ENCODE results near the gene LRBA.
"Not testable (repeated sequence)": the region's sequence is repeated elsewhere in the genome, so short reads cannot be mapped to it uniquely, and the experiment has no call there.

LRBA gene

DNA sequence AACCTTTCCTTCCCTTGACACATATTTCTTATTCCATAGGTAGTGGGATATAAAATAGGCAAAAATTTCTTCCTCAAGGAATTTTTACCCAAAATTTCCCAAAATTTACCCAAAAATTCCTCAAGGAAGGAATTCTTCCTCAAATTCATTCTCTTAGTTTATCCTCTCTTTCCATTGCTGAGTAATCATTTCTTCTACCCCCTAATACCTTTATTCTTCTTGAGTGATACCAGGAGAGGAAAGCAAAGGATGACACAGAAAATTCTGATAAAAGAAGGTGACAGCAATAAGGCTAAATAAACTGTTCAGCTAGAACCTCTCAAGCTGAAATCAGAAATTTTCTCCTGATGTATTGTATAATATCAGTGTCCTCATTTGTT, 624.6 kb downstream of the LRBA start:
- no peak overlapping the region for H3K4me3 ChIP-seq (ENCODE audit: low read length)
- no peaks in the 10 kb centered on the region for H3K27me3 ChIP-seq (ENCODE audit: control insufficient read depth, insufficient read depth, low read length)
- H3K27ac ChIP-seq (ENCODE audit: low read depth, low read length), result no peak overlapping the region
- H3K4me1 ChIP-seq (ENCODE audit: control insufficient read depth, insufficient read depth, low read length), result peaks cover 3% of the 10 kb centered on the region
- H3K9ac ChIP-seq (ENCODE audit: low read length), result no peak overlapping the region
- H3K36me3 ChIP-seq (ENCODE audit: control insufficient read depth, insufficient read depth, low read length), result no peaks in the 10 kb centered on the region

DNA sequence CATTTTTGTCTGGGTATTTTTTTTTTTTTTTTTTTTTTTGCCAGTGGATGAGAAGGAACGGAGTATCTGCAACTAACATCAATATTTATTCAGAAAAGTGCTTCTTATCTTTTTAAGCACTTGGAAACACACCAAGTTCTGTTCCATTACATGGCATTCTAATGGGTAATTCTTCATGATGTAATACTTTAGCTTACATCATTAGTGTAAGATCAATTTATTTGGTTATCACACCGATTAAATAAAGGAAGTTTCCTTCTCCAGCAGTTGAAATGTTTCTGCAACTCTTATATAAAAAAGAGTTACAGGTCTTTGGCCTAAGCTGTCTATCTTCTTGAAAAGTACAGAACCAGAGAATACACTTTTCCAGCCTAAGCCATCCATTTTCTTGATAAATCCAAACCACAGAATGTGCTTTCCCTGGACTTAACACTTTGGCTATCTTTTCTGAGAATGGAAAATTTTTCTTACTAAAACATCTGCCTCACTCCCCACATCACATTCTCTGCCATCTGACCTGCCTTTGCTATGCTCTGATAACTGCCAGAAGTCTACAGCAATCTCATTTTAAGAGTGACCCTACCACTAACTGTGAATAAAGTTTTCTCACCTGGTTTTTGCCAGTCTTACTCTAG, 625.1 kb downstream of the LRBA start:
- no peak overlapping the region for H3K9ac ChIP-seq (ENCODE audit: low read length)
- no peak overlapping the region for H3K4me3 ChIP-seq (ENCODE audit: low read length)
- no peak overlapping the region for H3K27ac ChIP-seq (ENCODE audit: low read depth, low read length)
- H3K4me1 ChIP-seq (ENCODE audit: control insufficient read depth, insufficient read depth, low read length), result peaks cover 4% of the 10 kb centered on the region
- no peaks in the 10 kb centered on the region for H3K36me3 ChIP-seq (ENCODE audit: control insufficient read depth, insufficient read depth, low read length)
- no peaks in the 10 kb centered on the region for H3K27me3 ChIP-seq (ENCODE audit: control insufficient read depth, insufficient read depth, low read length)

DNA sequence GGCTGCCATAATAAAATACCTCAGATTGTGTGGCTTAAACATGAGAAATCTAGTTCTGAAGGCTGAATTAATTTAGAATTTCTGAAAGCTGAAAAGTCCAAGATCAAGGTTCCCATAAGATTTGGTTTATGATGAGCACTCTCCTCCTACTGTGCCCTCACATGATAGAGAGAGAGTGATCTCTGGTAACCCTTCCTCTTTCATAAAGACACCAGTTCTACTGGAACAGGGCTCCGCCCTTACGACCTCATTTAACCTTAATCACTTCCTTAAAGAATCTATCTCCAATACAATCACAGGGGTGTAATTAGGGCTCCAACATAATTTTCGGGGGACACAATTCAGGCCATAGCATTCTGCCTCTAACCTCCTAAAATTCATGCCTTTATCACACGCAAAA, 627.1 kb downstream of the LRBA start:
- no peaks in the 10 kb centered on the region for H3K36me3 ChIP-seq (ENCODE audit: control insufficient read depth, insufficient read depth, low read length)
- no peak overlapping the region for H3K27ac ChIP-seq (ENCODE audit: low read depth, low read length)
- no peaks in the 10 kb centered on the region for H3K27me3 ChIP-seq (ENCODE audit: control insufficient read depth, insufficient read depth, low read length)
- H3K9ac ChIP-seq (ENCODE audit: low read length), result no peak overlapping the region
- no peak overlapping the region for H3K4me3 ChIP-seq (ENCODE audit: low read length)
- H3K4me1 ChIP-seq (ENCODE audit: control insufficient read depth, insufficient read depth, low read length), result peaks cover 4% of the 10 kb centered on the region

DNA sequence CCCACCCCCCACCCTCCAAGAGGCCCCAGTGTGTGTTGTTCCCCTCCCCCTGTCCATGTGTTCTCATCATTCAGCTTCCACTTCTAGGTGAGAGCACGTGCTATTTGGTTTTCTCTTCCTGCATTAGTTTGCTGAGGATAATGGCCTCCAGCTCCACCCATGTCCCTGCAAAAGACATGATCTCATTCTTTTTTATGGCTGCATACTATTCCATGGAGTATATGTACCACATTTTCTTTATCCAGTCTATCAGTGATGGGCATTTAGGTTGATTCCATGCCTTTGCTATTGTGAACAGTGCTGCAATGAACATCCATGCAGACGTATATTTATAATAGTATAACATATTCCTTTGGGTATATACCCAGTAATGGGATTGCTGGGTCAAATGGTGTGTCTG, 628.7 kb downstream of the LRBA start:
- H3K9ac ChIP-seq (ENCODE audit: low read length); H3K27ac ChIP-seq (ENCODE audit: low read depth, low read length); H3K27me3 ChIP-seq (ENCODE audit: control insufficient read depth, insufficient read depth, low read length); H3K36me3 ChIP-seq (ENCODE audit: control insufficient read depth, insufficient read depth, low read length); H3K4me3 ChIP-seq (ENCODE audit: low read length); H3K4me1 ChIP-seq (ENCODE audit: control insufficient read depth, insufficient read depth, low read length): not testable (repeated sequence)

DNA sequence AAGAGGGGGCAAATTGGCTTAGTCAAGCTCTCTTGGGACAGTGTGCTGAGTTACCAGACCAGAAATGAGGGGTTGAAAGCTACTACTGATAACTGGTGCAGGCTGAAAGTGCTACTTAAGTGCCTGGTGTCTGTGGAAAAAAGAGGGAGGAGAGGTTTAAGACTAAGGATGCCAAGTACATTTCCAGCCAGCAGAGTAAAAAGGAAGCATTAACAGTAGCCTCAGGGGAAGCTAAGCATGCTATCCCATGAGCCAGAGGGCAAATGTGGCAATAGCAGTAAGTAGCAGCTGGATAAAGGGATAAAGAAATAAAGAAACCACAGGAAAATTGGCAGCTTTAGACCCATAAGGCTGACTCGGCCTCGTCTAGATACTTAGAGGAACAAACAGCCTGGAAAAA, 629.5 kb downstream of the LRBA start:
- H3K36me3 ChIP-seq (ENCODE audit: control insufficient read depth, insufficient read depth, low read length), result no peaks in the 10 kb centered on the region
- H3K27me3 ChIP-seq (ENCODE audit: control insufficient read depth, insufficient read depth, low read length), result no peaks in the 10 kb centered on the region
- peak overlapping the region; percentile 12 for H3K4me3 ChIP-seq (ENCODE audit: low read length)
- H3K4me1 ChIP-seq (ENCODE audit: control insufficient read depth, insufficient read depth, low read length), result peaks cover 4% of the 10 kb centered on the region
- peak overlapping the region; percentile 27 for H3K27ac ChIP-seq (ENCODE audit: low read depth, low read length)
- no peak overlapping the region for H3K9ac ChIP-seq (ENCODE audit: low read length)

DNA sequence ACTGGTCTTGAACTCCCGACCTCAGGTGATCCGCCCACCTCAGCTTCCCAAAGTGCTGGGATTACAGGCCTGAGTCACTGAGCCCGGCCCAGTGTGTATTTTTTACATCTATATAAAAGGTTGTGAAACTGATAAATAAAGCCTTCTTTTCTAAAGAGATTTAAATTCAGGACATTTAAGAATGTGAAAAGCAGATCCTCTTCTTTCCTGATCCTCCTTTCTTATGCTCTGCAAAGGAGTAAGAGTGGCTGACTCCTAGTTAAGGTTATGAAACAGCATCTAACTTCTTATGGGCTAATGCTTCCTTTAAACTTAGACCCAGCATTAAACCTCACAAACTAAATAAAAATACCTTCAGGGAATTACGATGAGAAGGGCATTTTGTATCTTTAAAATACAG, 630.8 kb downstream of the LRBA start:
- no peak overlapping the region for H3K9ac ChIP-seq (ENCODE audit: low read length)
- H3K27me3 ChIP-seq (ENCODE audit: control insufficient read depth, insufficient read depth, low read length), result no peaks in the 10 kb centered on the region
- H3K27ac ChIP-seq (ENCODE audit: low read depth, low read length), result no peak overlapping the region

DNA sequence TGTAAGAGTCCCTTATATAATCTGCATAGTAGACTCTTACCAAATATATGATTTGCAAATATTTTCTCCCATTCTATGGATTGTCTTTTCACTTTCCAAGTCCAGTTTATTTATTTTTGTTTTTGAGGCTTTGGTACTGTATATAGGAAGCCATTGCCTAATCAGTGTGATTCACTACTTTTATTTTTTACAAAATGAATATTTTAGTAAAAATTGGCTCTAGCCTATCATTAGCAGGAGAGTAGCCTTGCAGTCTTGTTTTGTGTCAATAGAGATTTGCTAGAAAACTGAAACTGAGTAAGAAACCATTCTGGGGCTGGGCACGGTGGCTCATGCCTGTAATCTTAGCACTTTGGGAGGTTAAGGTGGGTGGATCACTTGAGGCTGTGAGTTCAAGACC, 633.1 kb downstream of the LRBA start:
- Histone ChIP-seq H3K4me3 (ENCODE audit: low read length) (no peak overlapping the region), H3K27ac (ENCODE audit: low read depth, low read length) (no peak overlapping the region)

More for the DNA sequence above, 630.8 kb downstream of the LRBA start:
- Histone ChIP-seq H3K4me1 (ENCODE audit: control insufficient read depth, insufficient read depth, low read length) (peaks cover 4% of the 10 kb centered on the region), H3K4me3 (ENCODE audit: low read length) (no peak overlapping the region), H3K36me3 (ENCODE audit: control insufficient read depth, insufficient read depth, low read length) (no peaks in the 10 kb centered on the region)

DNA sequence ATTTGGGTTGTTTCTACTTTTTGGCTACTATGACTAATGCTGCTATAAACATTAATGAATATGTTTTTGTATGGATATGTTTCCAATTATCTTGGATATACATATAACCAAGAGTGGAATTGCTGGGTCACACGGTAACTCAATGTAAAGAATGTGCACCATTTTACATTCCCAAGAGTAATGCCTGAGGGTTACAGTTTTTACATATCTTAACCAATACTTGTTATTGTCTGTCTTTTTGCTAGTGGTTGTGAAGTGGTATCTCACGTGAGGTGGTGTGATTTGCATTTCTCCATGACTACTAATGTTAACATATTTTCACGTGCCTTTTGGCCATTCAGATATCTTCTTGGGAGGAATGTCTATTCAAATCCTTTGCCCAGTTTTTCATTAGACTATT, 633.5 kb downstream of the LRBA start:
- peaks cover 4% of the 10 kb centered on the region for H3K4me1 ChIP-seq (ENCODE audit: control insufficient read depth, insufficient read depth, low read length)
- H3K27ac ChIP-seq (ENCODE audit: low read depth, low read length), result no peak overlapping the region
- no peak overlapping the region for H3K9ac ChIP-seq (ENCODE audit: low read length)
- H3K36me3 ChIP-seq (ENCODE audit: control insufficient read depth, insufficient read depth, low read length), result no peaks in the 10 kb centered on the region
- H3K27me3 ChIP-seq (ENCODE audit: control insufficient read depth, insufficient read depth, low read length), result no peaks in the 10 kb centered on the region
- H3K4me3 ChIP-seq (ENCODE audit: low read length), result no peak overlapping the region

More for the DNA sequence above, 633.1 kb downstream of the LRBA start:
- no peaks in the 10 kb centered on the region for H3K36me3 ChIP-seq (ENCODE audit: control insufficient read depth, insufficient read depth, low read length)
- peaks cover 4% of the 10 kb centered on the region for H3K4me1 ChIP-seq (ENCODE audit: control insufficient read depth, insufficient read depth, low read length)
- H3K27me3 ChIP-seq (ENCODE audit: control insufficient read depth, insufficient read depth, low read length), result no peaks in the 10 kb centered on the region
- H3K9ac ChIP-seq (ENCODE audit: low read length), result no peak overlapping the region

DNA sequence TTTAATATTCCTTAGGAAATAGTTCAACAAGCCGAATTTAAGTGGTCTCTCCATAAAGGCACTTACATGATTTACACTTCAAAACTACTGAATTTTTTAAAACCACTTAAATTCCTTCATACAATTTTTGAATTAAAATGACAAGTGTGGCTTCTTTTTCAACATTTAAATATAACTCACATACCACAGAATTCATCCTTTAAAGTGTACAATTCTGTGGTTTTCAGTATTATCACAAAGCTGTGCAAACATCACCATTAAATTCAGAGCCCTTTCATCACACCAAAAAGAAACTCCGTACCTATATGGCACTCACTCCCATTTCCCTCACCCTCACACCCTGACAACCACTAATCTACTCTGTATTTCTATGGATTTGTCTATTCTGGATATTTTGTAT, 634.0 kb downstream of the LRBA start:
- peaks cover 4% of the 10 kb centered on the region for H3K4me1 ChIP-seq (ENCODE audit: control insufficient read depth, insufficient read depth, low read length)
- H3K27me3 ChIP-seq (ENCODE audit: control insufficient read depth, insufficient read depth, low read length), result no peaks in the 10 kb centered on the region
- H3K36me3 ChIP-seq (ENCODE audit: control insufficient read depth, insufficient read depth, low read length), result no peaks in the 10 kb centered on the region
- H3K4me3 ChIP-seq (ENCODE audit: low read length), result no peak overlapping the region
- no peak overlapping the region for H3K9ac ChIP-seq (ENCODE audit: low read length)
- H3K27ac ChIP-seq (ENCODE audit: low read depth, low read length), result no peak overlapping the region

DNA sequence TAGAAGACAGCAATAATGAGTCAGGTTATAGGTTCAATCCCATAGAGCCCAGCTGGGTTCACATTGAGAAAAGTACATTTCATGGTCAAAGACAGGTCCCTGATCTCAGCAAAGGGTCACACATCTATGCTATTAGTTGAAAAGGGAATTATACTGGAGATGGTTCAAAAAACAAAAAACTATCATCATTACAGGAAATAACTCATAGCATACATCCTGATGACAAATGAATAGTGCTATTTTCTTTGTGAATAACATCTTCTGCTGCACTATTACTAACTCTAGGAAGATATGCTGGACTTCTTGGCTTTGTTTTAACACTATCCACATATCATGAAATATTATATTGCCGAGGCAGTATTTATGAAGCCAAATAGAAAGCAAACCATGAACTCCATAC, 635.6 kb downstream of the LRBA start:
- Histone ChIP-seq H3K36me3 (ENCODE audit: control insufficient read depth, insufficient read depth, low read length) (no peaks in the 10 kb centered on the region), H3K27me3 (ENCODE audit: control insufficient read depth, insufficient read depth, low read length) (no peaks in the 10 kb centered on the region), H3K9ac (ENCODE audit: low read length) (no peak overlapping the region), H3K4me3 (ENCODE audit: low read length) (no peak overlapping the region), H3K27ac (ENCODE audit: low read depth, low read length) (no peak overlapping the region), H3K4me1 (ENCODE audit: control insufficient read depth, insufficient read depth, low read length) (no peaks in the 10 kb centered on the region)

DNA sequence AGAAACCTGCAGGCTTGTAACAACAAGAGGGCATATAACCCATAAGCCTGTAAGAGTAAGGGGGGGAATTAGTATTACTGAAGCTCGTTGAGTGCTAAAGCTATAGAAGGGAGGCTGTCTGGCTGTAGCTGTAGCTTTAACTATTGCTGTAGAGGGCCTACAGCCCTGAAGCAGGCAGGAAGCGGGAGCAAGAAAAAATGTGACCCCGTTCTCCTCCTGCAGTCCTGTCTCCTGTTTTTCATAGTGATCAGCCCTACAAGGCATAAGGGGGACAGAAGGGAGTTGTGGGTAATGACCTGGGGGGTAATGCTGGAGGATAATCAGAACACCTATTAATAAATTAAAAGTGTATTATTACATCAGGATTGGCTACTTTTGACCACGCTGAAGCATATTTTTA, 640.1 kb downstream of the LRBA start:
- no peak overlapping the region for H3K4me3 ChIP-seq (ENCODE audit: low read length)

DNA sequence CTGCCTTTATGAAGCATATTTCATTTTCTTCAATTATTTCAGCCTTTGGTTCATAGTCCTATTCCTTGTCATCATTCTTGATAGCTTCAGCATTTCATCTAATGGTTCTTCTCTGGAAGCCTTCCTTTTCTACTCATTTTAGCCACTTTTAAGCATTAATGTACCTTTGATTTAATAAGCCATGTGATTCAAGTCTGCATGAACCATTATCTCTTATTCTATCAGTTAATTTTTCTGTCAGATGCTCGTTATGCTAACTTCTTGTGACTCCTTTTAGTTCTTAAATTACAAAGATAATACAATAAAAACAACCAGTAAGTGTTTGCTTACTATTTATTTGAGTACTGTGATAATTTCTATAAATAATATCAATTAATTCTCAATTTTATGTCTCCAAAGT, 643.2 kb downstream of the LRBA start:
- no peak overlapping the region for H3K4me3 ChIP-seq (ENCODE audit: low read length)
- H3K4me1 ChIP-seq (ENCODE audit: control insufficient read depth, insufficient read depth, low read length), result peaks cover 5% of the 10 kb centered on the region

More for the DNA sequence above, 640.1 kb downstream of the LRBA start:
- Histone ChIP-seq H3K4me1 (ENCODE audit: control insufficient read depth, insufficient read depth, low read length) (no peaks in the 10 kb centered on the region), H3K36me3 (ENCODE audit: control insufficient read depth, insufficient read depth, low read length) (peaks cover 2% of the 10 kb centered on the region), H3K27me3 (ENCODE audit: control insufficient read depth, insufficient read depth, low read length) (no peaks in the 10 kb centered on the region), H3K9ac (ENCODE audit: low read length) (no peak overlapping the region), H3K27ac (ENCODE audit: low read depth, low read length) (no peak overlapping the region)

More for the DNA sequence above, 643.2 kb downstream of the LRBA start:
- Histone ChIP-seq H3K27ac (ENCODE audit: low read depth, low read length) (no peak overlapping the region), H3K27me3 (ENCODE audit: control insufficient read depth, insufficient read depth, low read length) (no peaks in the 10 kb centered on the region), H3K36me3 (ENCODE audit: control insufficient read depth, insufficient read depth, low read length) (peaks cover 2% of the 10 kb centered on the region), H3K9ac (ENCODE audit: low read length) (no peak overlapping the region)

All from rectal smooth muscle tissue (tissue), 1 donor.